HEK293 (cell line): Measurements from ENCODE around the gene CSK.

Source experiments
- CTCF ChIA-PET: fragments of 350-600 bp; formaldehyde crosslinking; extraction: SDS; loops from one replicate; lab custom pipeline; 2021; ENCODE audit warnings: antibody characterized with exemption; lab: Yijun Ruan, JAX
- POLR2A ChIA-PET: fragments of 300-600 bp; formaldehyde crosslinking; extraction: SDS; loops from one replicate; lab custom pipeline; 2020; ENCODE audit warnings: antibody characterized with exemption, inconsistent platforms; lab: Yijun Ruan, JAX
- H3K27ac ChIP-seq: fragments of 200-500 bp; sonication (Bioruptor generic); 2 replicates; pipeline ENCODE4 v1.5.1; 2014; ENCODE audit warnings: low read depth, low read length, control low read depth, inconsistent platforms; ENCODE audit errors: extremely low read depth
- H3K36me3 ChIP-seq, 2 experiments: fragments of 200-500 bp in 1 of 2; sonication (Bioruptor generic) in 1 of 2; 1 replicate in 1 of 2; 2 replicates in 1 of 2; pipeline ENCODE4 v1.5.1; 2014 to 2017; ENCODE audit warnings: inconsistent platforms in 2 of 2, low read length in 2 of 2; ENCODE audit not compliant: control insufficient read depth in 2 of 2, insufficient read depth in 1 of 2
- H3K4me1 ChIP-seq: fragments of 200-500 bp; sonication (Bioruptor generic); 2 replicates; pipeline ENCODE4 v1.5.1; 2014; ENCODE audit warnings: mild to moderate bottlenecking, low read length, inconsistent platforms; ENCODE audit not compliant: control insufficient read depth, insufficient read depth
- H3K4me3 ChIP-seq: 2 replicates; pipeline ENCODE4 v1.5.1; 2011; ENCODE audit warnings: low read depth, mild to moderate bottlenecking, control low read depth, low read length, moderate library complexity
- H3K9me3 ChIP-seq: fragments of 200-500 bp; sonication (Bioruptor generic); 2 replicates; pipeline ENCODE4 v1.5.1; 2014; ENCODE audit warnings: low read depth, low read length, inconsistent platforms; ENCODE audit not compliant: control insufficient read depth, insufficient read depth
- GFI1B ChIP-seq: fragments of 450-650 bp; formaldehyde crosslinking; IDR thresholded peaks from 2 replicates; pipeline ENCODE4 v1.5.1; 2016; ENCODE audit warnings: missing biosample characterization, missing genetic modification characterization
- GLIS2 ChIP-seq: fragments of 450-650 bp; formaldehyde crosslinking; IDR thresholded peaks from 2 replicates; pipeline ENCODE4 v1.5.1; 2016; ENCODE audit warnings: missing biosample characterization, missing genetic modification characterization
- KLF16 ChIP-seq: fragments of 450-650 bp; formaldehyde crosslinking; IDR thresholded peaks from 2 replicates; pipeline ENCODE4 v1.5.1; 2017; ENCODE audit warnings: missing biosample characterization, missing genetic modification characterization
- KLF17 ChIP-seq: fragments of 450-650 bp; formaldehyde crosslinking; IDR thresholded peaks from 2 replicates; pipeline ENCODE4 v1.5.1; 2016; ENCODE audit warnings: missing biosample characterization, missing genetic modification characterization
- KLF7 ChIP-seq: fragments of 450-650 bp; formaldehyde crosslinking; IDR thresholded peaks from 2 replicates; pipeline ENCODE4 v1.5.1; 2016; ENCODE audit warnings: missing biosample characterization, missing genetic modification characterization, borderline replicate concordance
- REST ChIP-seq: fragments of 450-650 bp; formaldehyde crosslinking; IDR thresholded peaks from 2 replicates; pipeline ENCODE4 v1.5.1; 2016; ENCODE audit warnings: missing biosample characterization, missing genetic modification characterization
- ZBTB17 ChIP-seq: fragments of 450-650 bp; formaldehyde crosslinking; IDR thresholded peaks from 2 replicates; pipeline ENCODE4 v1.5.1; 2016; ENCODE audit warnings: missing biosample characterization, missing genetic modification characterization
- ZBTB44 ChIP-seq: fragments of 450-650 bp; IDR thresholded peaks from 2 replicates; pipeline ENCODE4 v1.5.1; 2018; ENCODE audit warnings: missing biosample characterization, mild to moderate bottlenecking, missing genetic modification characterization
- ZIC2 ChIP-seq: fragments of 450-650 bp; formaldehyde crosslinking; IDR thresholded peaks from 2 replicates; pipeline ENCODE4 v1.5.1; 2016; ENCODE audit warnings: missing biosample characterization, missing genetic modification characterization
- ZNF335 ChIP-seq: fragments of 450-650 bp; formaldehyde crosslinking; conservative IDR thresholded peaks from 2 replicates; pipeline ENCODE4 v1.5.1; 2016; ENCODE audit warnings: missing biosample characterization, missing genetic modification characterization
- ZNF423 ChIP-seq: fragments of 450-650 bp; formaldehyde crosslinking; IDR thresholded peaks from 2 replicates; pipeline ENCODE4 v1.5.1; 2016; ENCODE audit warnings: missing biosample characterization, missing genetic modification characterization
- ZNF449 ChIP-seq: fragments of 450-650 bp; formaldehyde crosslinking; IDR thresholded peaks from 2 replicates; pipeline ENCODE4 v1.5.1; 2017; ENCODE audit warnings: missing biosample characterization, mild to moderate bottlenecking, missing genetic modification characterization, moderate library complexity
- ZNF561 ChIP-seq: fragments of 450-650 bp; IDR thresholded peaks from 2 replicates; pipeline ENCODE4 v1.5.1; 2018; ENCODE audit warnings: missing biosample characterization, missing genetic modification characterization, borderline replicate concordance
- ZNF670 ChIP-seq: fragments of 450-650 bp; formaldehyde crosslinking; IDR thresholded peaks from 2 replicates; pipeline ENCODE4 v1.5.1; 2016; ENCODE audit warnings: missing biosample characterization, missing genetic modification characterization, low read depth
- ZNF692 ChIP-seq: fragments of 450-650 bp; formaldehyde crosslinking; IDR thresholded peaks from 2 replicates; pipeline ENCODE4 v1.5.1; 2016; ENCODE audit warnings: missing biosample characterization, missing genetic modification characterization
- ZNF777 ChIP-seq: fragments of 450-650 bp; formaldehyde crosslinking; IDR thresholded peaks from 2 replicates; pipeline ENCODE4 v1.5.1; 2017; ENCODE audit warnings: missing biosample characterization, missing genetic modification characterization, borderline replicate concordance
- ZNF843 ChIP-seq: fragments of 450-650 bp; formaldehyde crosslinking; IDR thresholded peaks from 2 replicates; pipeline ENCODE4 v1.5.1; 2016; ENCODE audit warnings: missing biosample characterization, missing genetic modification characterization
- ZSCAN5A ChIP-seq: fragments of 450-650 bp; formaldehyde crosslinking; IDR thresholded peaks from 2 replicates; pipeline ENCODE4 v1.5.1; 2016; ENCODE audit warnings: missing biosample characterization, missing genetic modification characterization

Gene CSK

GRCh38 chr15:74815961-74816360, 34.1 kb downstream of the CSK start:
- TF ChIP-seq KLF7 (tag by site-specific recombination), result no peak
- TF ChIP-seq, all 188 proteins: peak for 0

GRCh38 chr15:74816624-74817369, 34.9 kb downstream of the CSK start:
- POLR2A ChIA-PET, result no interaction called here
- Histone ChIP-seq H3K27ac (no peak overlapping the region), H3K36me3 (no peaks in the 10 kb centered on the region), H3K4me3 (no peak overlapping the region), H3K4me1 (no peaks in the 10 kb centered on the region), H3K9me3 (no peaks in the 10 kb centered on the region)
- CTCF ChIA-PET, result interaction anchor here (1.0 to 4.1 kb wide), 4 partner anchors 9 to 47 kb away, joined by 3 to 21 read pairs (median 4); no protein-coding TSS in a partner anchor
- TF ChIP-seq ZNF670, result no peak
- TF ChIP-seq ZNF777 (tag by site-specific recombination), result no peak
- TF ChIP-seq ZSCAN5A, result 0 out of 2 replicates have a peak, but pooled peaks have one; percentile 23
- TF ChIP-seq ZNF423, result no peak
- no peak for TF ChIP-seq ZNF449 (tag by site-specific recombination)
- TF ChIP-seq ZNF843 (tag by site-specific recombination), result peak; percentile 57; the same call in 1 of the 2 replicates
- no peak for TF ChIP-seq ZNF561 (tag by site-specific recombination)
- TF ChIP-seq ZNF692, result peak; percentile 36; the same call in 1 of the 2 replicates
- peak; percentile 75 for TF ChIP-seq ZNF335 (tag by site-specific recombination)
- TF ChIP-seq KLF16, result no peak
- TF ChIP-seq GLIS2, result peak; percentile 61; the same call in 1 of the 2 replicates
- TF ChIP-seq ZBTB44 (tag by site-specific recombination), result peak; percentile 73
- peak; percentile 32; the same call in 1 of the 2 replicates for TF ChIP-seq KLF17
- TF ChIP-seq GFI1B (tag by site-specific recombination), result no peak
- TF ChIP-seq ZIC2 (tag by site-specific recombination), result peak; percentile 76
- TF ChIP-seq REST (tag by site-specific recombination), result peak; percentile 46; the same call in 1 of the 2 replicates
- peak; percentile 80 for TF ChIP-seq ZBTB17 (tag by site-specific recombination)

More at GRCh38 chr15:74815961-74816360, 34.1 kb downstream of the CSK start:
- Histone ChIP-seq H3K36me3 (no peaks in the 10 kb centered on the region), H3K27ac (no peak overlapping the region), H3K9me3 (no peaks in the 10 kb centered on the region), H3K4me3 (no peak overlapping the region), H3K4me1 (no peaks in the 10 kb centered on the region)
- CTCF ChIA-PET, result interaction anchor here (0.7 to 1.9 kb wide), 4 partner anchors 12 to 181 kb away, joined by 3 to 8 read pairs (median 4); no protein-coding TSS in a partner anchor
- POLR2A ChIA-PET, result no interaction called here
